OCI-LY3 (cell line): ENCODE measurements around the gene PHB1.

Experiments
- H2AFZ ChIP-seq: fragments of 200-600, 300-600 bp; shearing (Covaris generic); 2 replicates; pipeline ENCODE4 v1.6.0; 2014; ENCODE audit warnings: antibody characterized with exemption, low read depth, low read length
- H3K27ac ChIP-seq: fragments of 200-600, 300-600 bp; sonication (generic); 2 replicates; pipeline ENCODE4 v1.5.1; 2014; ENCODE audit warnings: mild to moderate bottlenecking, low read length, moderate library complexity, mixed read lengths
- H3K27me3 ChIP-seq: fragments of 200-600, 300-600 bp; sonication (generic); 2 replicates; pipeline ENCODE4 v1.6.1; 2014; ENCODE audit warnings: low read depth, low read length, mixed read lengths
- H3K36me3 ChIP-seq: fragments of 200-600, 300-600 bp; sonication (generic); replicated peaks from 2 replicates; pipeline ENCODE3; 2014; ENCODE audit warnings: low read depth, low read length, mixed read lengths
- H3K4me1 ChIP-seq: fragments of 300-600, 200-600 bp; sonication (generic); 2 replicates; pipeline ENCODE4 v1.6.1; 2014; ENCODE audit warnings: low read length, mixed read lengths
- H3K4me2 ChIP-seq: fragments of 200-600, 300-600 bp; sonication (generic); 2 replicates; pipeline ENCODE4 v1.6.1; 2014; ENCODE audit warnings: low read length, mixed read lengths
- H3K4me3 ChIP-seq: fragments of 300-600, 200-600 bp; sonication (generic); 2 replicates; pipeline ENCODE4 v1.5.1; 2014; ENCODE audit warnings: antibody characterized with exemption, mild to moderate bottlenecking, low read length, moderate library complexity
- H3K79me2 ChIP-seq: fragments of 300-600, 200-600 bp; shearing (Covaris generic); 2 replicates; pipeline ENCODE4 v1.6.1; 2014; ENCODE audit warnings: mild to moderate bottlenecking, low read length, mixed read lengths
- H3K9ac ChIP-seq: fragments of 300-600, 200-600 bp; shearing (Covaris generic); 2 replicates; pipeline ENCODE4 v1.6.0; 2014; ENCODE audit warnings: mild to moderate bottlenecking, low read length, moderate library complexity
- H3K9me3 ChIP-seq: fragments of 200-600, 300-600 bp; shearing (Covaris generic); 2 replicates; pipeline ENCODE4 v1.6.1; 2014; ENCODE audit warnings: low read length, mixed read lengths; ENCODE audit not compliant: insufficient read depth
- H4K20me1 ChIP-seq: fragments of 200-600, 300-600 bp; sonication (generic); 2 replicates; pipeline ENCODE4 v1.6.1; 2016; ENCODE audit warnings: low read length, mixed read lengths; ENCODE audit not compliant: insufficient read depth
- CTCF ChIP-seq: fragments of 200-600, 300-600 bp; sonication (generic); IDR thresholded peaks from 2 replicates; pipeline ENCODE4 v1.5.1; 2014; ENCODE audit warnings: antibody characterized with exemption, low read length, low read depth
- EZH2phosphoT487 ChIP-seq: fragments of 200-600 bp; shearing (Covaris generic); IDR thresholded peaks from 2 replicates; pipeline ENCODE4 v1.6.1; 2018; ENCODE audit warnings: antibody characterized with exemption, mixed run types, low read depth

PHB1 gene

GRCh38 chr17:49459401-49459984 is 44.8 kb upstream of the PHB1 start:
- Histone ChIP-seq H3K27me3 (peaks cover 65% of the 10 kb centered on the region), H3K36me3 (no peaks in the 10 kb centered on the region), H3K4me3 (no peak overlapping the region), H3K9ac (no peak overlapping the region), H2AFZ (no peak overlapping the region), H4K20me1 (no peaks in the 10 kb centered on the region), H3K79me2 (no peaks in the 10 kb centered on the region), H3K27ac (no peak overlapping the region), H3K9me3 (no peaks in the 10 kb centered on the region), H3K4me1 (no peaks in the 10 kb centered on the region), H3K4me2 (no peak overlapping the region)
- TF ChIP-seq EZH2phosphoT487 (no peak), CTCF (no peak)

- no peaks in the 10 kb centered on the region for H4K20me1 ChIP-seq
- H3K27me3 ChIP-seq, result peaks cover 53% of the 10 kb centered on the region
- H2AFZ ChIP-seq, result no peak overlapping the region
- H3K4me3 ChIP-seq, result no peak overlapping the region
- no peaks in the 10 kb centered on the region for H3K4me1 ChIP-seq
- H3K79me2 ChIP-seq, result no peaks in the 10 kb centered on the region
- no peak overlapping the region for H3K9ac ChIP-seq
- TF ChIP-seq EZH2phosphoT487, result no peak
- TF ChIP-seq CTCF, result no peak
- no peak overlapping the region for H3K4me2 ChIP-seq
- no peaks in the 10 kb centered on the region for H3K36me3 ChIP-seq
- no peaks in the 10 kb centered on the region for H3K9me3 ChIP-seq
- no peak overlapping the region for H3K27ac ChIP-seq
These were observed 43.2 kb upstream of the PHB1 start for GRCh38 chr17:49457564-49458535.

- no peak overlapping the region for H2AFZ ChIP-seq
- H3K27ac ChIP-seq, result no peak overlapping the region
- H4K20me1 ChIP-seq, result no peaks in the 10 kb centered on the region
- no peaks in the 10 kb centered on the region for H3K36me3 ChIP-seq
- no peak overlapping the region for H3K4me2 ChIP-seq
- H3K27me3 ChIP-seq, result peaks cover 48% of the 10 kb centered on the region
- no peaks in the 10 kb centered on the region for H3K79me2 ChIP-seq
- TF ChIP-seq CTCF, result no peak
- no peak for TF ChIP-seq EZH2phosphoT487
- H3K4me1 ChIP-seq, result no peaks in the 10 kb centered on the region
- no peak overlapping the region for H3K9ac ChIP-seq
- no peak overlapping the region for H3K4me3 ChIP-seq
- no peaks in the 10 kb centered on the region for H3K9me3 ChIP-seq
These were observed 41.7 kb upstream of the PHB1 start for GRCh38 chr17:49456183-49456965.
